ENCODE data around the gene RAI14.

DNA sequence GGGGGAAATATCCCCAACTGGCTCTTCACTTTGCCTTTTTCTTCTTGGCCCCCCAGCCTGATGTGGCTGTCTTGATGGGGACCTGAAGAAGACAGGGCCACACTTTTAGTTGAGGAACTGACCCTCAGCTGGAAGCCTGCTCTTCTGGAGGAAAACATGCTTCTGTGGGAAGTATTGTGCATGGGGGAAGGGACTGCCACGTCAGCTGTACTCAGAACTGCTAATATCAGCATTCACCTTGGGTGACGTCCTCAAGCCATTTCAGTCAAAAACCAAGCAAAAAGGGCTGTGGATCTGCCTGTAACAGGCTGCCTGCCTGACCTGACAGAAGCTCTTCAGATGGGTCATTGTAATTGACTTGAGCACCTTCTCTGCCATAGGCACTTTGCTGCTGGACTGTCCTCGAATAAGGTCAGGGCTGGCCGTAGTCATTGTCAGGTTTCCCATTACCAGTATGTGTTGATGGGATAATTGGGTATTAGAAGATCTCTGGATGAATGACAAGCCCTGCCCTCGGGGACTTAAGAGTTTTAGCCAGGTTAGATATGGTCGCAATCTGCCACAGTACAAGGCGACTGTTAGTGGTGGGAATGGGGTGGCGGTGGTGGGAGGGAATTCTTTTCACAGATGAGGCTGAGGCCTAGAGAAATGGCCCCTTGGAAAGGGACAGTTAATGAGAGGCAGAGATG, 10.4 kb downstream of the RAI14 start:
- no peak for TF ChIP-seq EP300 (IDR thresholded peaks at IDR 0.05)
- no peak for TF ChIP-seq POLR2A (IDR thresholded peaks at IDR 0.05)
